ENCODE measurements around the gene CD38.
"Not testable (repeated sequence)": the region's sequence is repeated elsewhere in the genome, so short reads cannot be mapped to it uniquely, and the experiment has no call there.

CD38 gene

GRCh38 chr4:15802497-15802896 is 24.4 kb downstream of the CD38 start:
- DNase-seq, result not testable (repeated sequence)

GRCh38 chr4:15805583-15806517 is 27.7 kb downstream of the CD38 start:
- DNase-seq, result peak; percentile 19 to 60

- no peak for DNase-seq
Observed at GRCh38 chr4:15809058-15809457, 30.9 kb downstream of the CD38 start.

GRCh38 chr4:15809466-15809865 is 31.3 kb downstream of the CD38 start:
- no peak for DNase-seq

- no peak for DNase-seq
Observed at GRCh38 chr4:15811703-15812337, 33.7 kb downstream of the CD38 start.

GRCh38 chr4:15832523-15833451 is 54.7 kb downstream of the CD38 start:
- no peak for DNase-seq

- no peak for DNase-seq
Observed at GRCh38 chr4:15833801-15834200, 55.7 kb downstream of the CD38 start.

GRCh38 chr4:15836362-15836761 is 58.2 kb downstream of the CD38 start:
- DNase-seq, result no peak

- no peak for DNase-seq
Observed at GRCh38 chr4:15837591-15837990, 59.5 kb downstream of the CD38 start.

GRCh38 chr4:15841194-15841730 is 63.1 kb downstream of the CD38 start:
- not testable (repeated sequence) for DNase-seq

GRCh38 chr4:15847746-15848145 is 69.6 kb downstream of the CD38 start:
- no peak for DNase-seq

- DNase-seq, result no peak
Observed at GRCh38 chr4:15848191-15848842, 70.2 kb downstream of the CD38 start.

- DNase-seq, result no peak
Observed at GRCh38 chr4:15851969-15852368, 73.8 kb downstream of the CD38 start.

GRCh38 chr4:15852524-15852923 is 74.4 kb downstream of the CD38 start:
- no peak for DNase-seq

- no peak for DNase-seq
Observed at GRCh38 chr4:15853345-15853744, 75.2 kb downstream of the CD38 start.

GRCh38 chr4:15855804-15856475 is 77.8 kb downstream of the CD38 start:
- DNase-seq, result no peak

GRCh38 chr4:15861198-15861597 is 83.1 kb downstream of the CD38 start:
- DNase-seq, result not testable (repeated sequence)

GRCh38 chr4:15864651-15865566 is 86.8 kb downstream of the CD38 start:
- no peak for DNase-seq

GRCh38 chr4:15868111-15868510 is 90.0 kb downstream of the CD38 start:
- DNase-seq, result no peak

GRCh38 chr4:15868826-15869413 is 90.8 kb downstream of the CD38 start:
- DNase-seq, result no peak

All from activated CD4-positive, alpha-beta T cell treated with anti-CD3 and anti-CD28 coated beads for 4 hours (primary cell).